Endodermal cell (in vitro differentiated cells): ENCODE measurements around the gene MPDU1. TPM values are rescaled to one million over a fixed set of nuclear protein-coding genes. Genes with fewer than 3 reads are reported as not detected.
A peak's percentile ranks its signal among the peaks of the same experiment; 100 is the strongest.

ENCODE experiments used
- DNase-seq: peaks from one replicate; pipeline ENCODE4 v3.0.0-alpha.2; 2017
- H3K27ac ChIP-seq: 2 replicates; pipeline ENCODE4 v1.5.1; 2013; ENCODE audit warnings: mild to moderate bottlenecking, low read depth, low read length, moderate library complexity
- H3K27me3 ChIP-seq: 2 replicates; pipeline ENCODE4 v1.6.1; 2013; ENCODE audit warnings: mild to moderate bottlenecking, low read length, moderate library complexity; ENCODE audit not compliant: insufficient read depth, control insufficient read depth, poor library complexity, severe bottlenecking
- H3K36me3 ChIP-seq: 2 replicates; pipeline ENCODE4 v1.7.0; 2013; ENCODE audit warnings: mild to moderate bottlenecking, low read length, moderate library complexity; ENCODE audit not compliant: control insufficient read depth, insufficient read depth
- H3K4me1 ChIP-seq: one replicate; pipeline ENCODE4 v1.7.0; 2013; ENCODE audit warnings: low read length; ENCODE audit not compliant: control insufficient read depth, insufficient read depth
- H3K4me3 ChIP-seq: 2 replicates; pipeline ENCODE4 v1.5.1; 2013; ENCODE audit warnings: mild to moderate bottlenecking, low read length, moderate library complexity
- H3K9ac ChIP-seq: 2 replicates; pipeline ENCODE4 v1.6.1; 2013; ENCODE audit warnings: mild to moderate bottlenecking, low read length, moderate library complexity; ENCODE audit not compliant: poor library complexity, severe bottlenecking; ENCODE audit errors: extremely low read depth
- H3K9me3 ChIP-seq: 2 replicates; pipeline ENCODE4 v1.6.1; 2013; ENCODE audit warnings: mild to moderate bottlenecking, low read length, moderate library complexity; ENCODE audit not compliant: control insufficient read depth
- H3K27ac Mint-ChIP-seq: 2 replicates; pipeline ENCODE4 v1.8.0; 2020; ENCODE audit warnings: mixed read lengths
- H3K27me3 Mint-ChIP-seq: 2 replicates; pipeline ENCODE4 v1.8.0; 2021; ENCODE audit warnings: mild to moderate bottlenecking, mixed read lengths; ENCODE audit not compliant: insufficient read depth
- H3K36me3 Mint-ChIP-seq: 2 replicates; pipeline ENCODE4 v1.8.0; 2020; ENCODE audit warnings: low read depth, mixed read lengths
- H3K4me1 Mint-ChIP-seq: 2 replicates; pipeline ENCODE4 v1.8.0; 2020; ENCODE audit warnings: mixed read lengths
- H3K4me3 Mint-ChIP-seq: 2 replicates; pipeline ENCODE4 v1.8.0; 2020; ENCODE audit warnings: mild to moderate bottlenecking, moderate library complexity, mixed read lengths
- H3K9me3 Mint-ChIP-seq: 2 replicates; pipeline ENCODE4 v1.8.0; 2020; ENCODE audit warnings: mild to moderate bottlenecking, mixed read lengths
- CTCF ChIP-seq: fragments of 200-600 bp; sonication (generic); conservative IDR thresholded peaks from 2 replicates; pipeline ENCODE4 v1.5.0; 2021; ENCODE audit warnings: antibody characterized with exemption, mild to moderate bottlenecking
- WGBS, 2 experiments: methylation state at CpG; one replicate each; pipeline versions ENCODE4 v1.1.5 to v1.1.7; 2013; ENCODE audit warnings: missing lambda C conversion rate in 2 of 2, mixed read lengths in 1 of 2; ENCODE audit not compliant: insufficient coverage in 1 of 2, insufficient read length in 1 of 2; 5-methylcytosine and 5-hydroxymethylcytosine counted together
- total RNA-seq, 2 donors: library from RNA; stranded (reverse); fragmentation: NEBNext Ultra II Directional in 1 of 2; extraction: Animal tissue kit (Norgen Biotek cat#: 25700) in 1 of 2; gene quantifications; 2 replicates in 1 of 2; 3 replicates in 1 of 2; pipeline ENCODE4 v1.2.1, GENCODE V29; 2021

Gene MPDU1
- total RNA-seq, 2 donors from 2014 or later = 47.4 to 56.6 TPM

GRCh38 chr17:7573324-7574080 is 10.2 kb upstream of the MPDU1 start:
- peak; percentile 95 for DNase-seq
- peaks cover 80% of the 10 kb centered on the region for H3K36me3 Mint-ChIP-seq
- Histone ChIP-seq H3K9me3 (no peaks in the 10 kb centered on the region), H3K36me3 (peaks cover 76% of the 10 kb centered on the region), H3K4me1 (peaks cover 4% of the 10 kb centered on the region), H3K27me3 (no peaks in the 10 kb centered on the region), H3K27ac (peak overlapping the region; percentile 93), H3K9ac (peak overlapping the region; percentile 100), H3K4me3 (peak overlapping the region; percentile 99)
- peaks cover 29% of the 10 kb centered on the region for H3K4me1 Mint-ChIP-seq
- no peak for TF ChIP-seq CTCF
- H3K9me3 Mint-ChIP-seq = peaks cover 2% of the 10 kb centered on the region
- WGBS, 2 experiments = 0 to 1% methylated on average over 18 to 68 of the region's 71 CpGs
- peak overlapping the region; percentile 100 for H3K27ac Mint-ChIP-seq
- peak overlapping the region; percentile 97 for H3K4me3 Mint-ChIP-seq
- H3K27me3 Mint-ChIP-seq = no peaks in the 10 kb centered on the region

- Histone ChIP-seq H3K4me1 (peaks cover 4% of the 10 kb centered on the region), H3K9me3 (no peaks in the 10 kb centered on the region), H3K4me3 (peak overlapping the region; percentile 99), H3K36me3 (peaks cover 77% of the 10 kb centered on the region), H3K27me3 (no peaks in the 10 kb centered on the region), H3K9ac (peak overlapping the region; percentile 100), H3K27ac (peak overlapping the region; percentile 93)
- H3K9me3 Mint-ChIP-seq = peaks cover 2% of the 10 kb centered on the region
- peak overlapping the region; percentile 92 for H3K27ac Mint-ChIP-seq
- H3K4me3 Mint-ChIP-seq = peak overlapping the region; percentile 97
- peak; percentile 45 for DNase-seq
- H3K27me3 Mint-ChIP-seq = no peaks in the 10 kb centered on the region
- H3K4me1 Mint-ChIP-seq = peaks cover 32% of the 10 kb centered on the region
- peaks cover 77% of the 10 kb centered on the region for H3K36me3 Mint-ChIP-seq
- no peak for TF ChIP-seq CTCF
- 10 to 45% methylated on average over 3 to 15 of the region's 15 CpGs for WGBS, 2 experiments
These were observed 9.3 kb upstream of the MPDU1 start for GRCh38 chr17:7574176-7574953.

GRCh38 chr17:7575481-7575883 is 8.2 kb upstream of the MPDU1 start:
- peaks cover 32% of the 10 kb centered on the region for H3K4me1 Mint-ChIP-seq
- no peaks in the 10 kb centered on the region for H3K27me3 Mint-ChIP-seq
- peak overlapping the region; percentile 100 for H3K9ac ChIP-seq
- H3K4me3 ChIP-seq = peak overlapping the region; percentile 99
- 87% methylated on average over 1 of the region's 1 CpG; no CpG with 5 or more reads in 1 of the 2 experiments for WGBS, 2 experiments
- peaks cover 4% of the 10 kb centered on the region for H3K4me1 ChIP-seq
- no peak for TF ChIP-seq CTCF
- peak overlapping the region; percentile 9 for H3K27ac ChIP-seq
- H3K4me3 Mint-ChIP-seq = peak overlapping the region; percentile 97
- peaks cover 68% of the 10 kb centered on the region for H3K36me3 Mint-ChIP-seq
- peaks cover 66% of the 10 kb centered on the region for H3K36me3 ChIP-seq
- H3K9me3 Mint-ChIP-seq = peaks cover 2% of the 10 kb centered on the region
- H3K27ac Mint-ChIP-seq = peak overlapping the region; percentile 82
- no peaks in the 10 kb centered on the region for H3K27me3 ChIP-seq
- DNase-seq = no peak
- no peaks in the 10 kb centered on the region for H3K9me3 ChIP-seq
